NCI-H2081 treated with DMSO at 0.1 percent for 48 hours (cell line): ENCODE results near the gene HAUS8.

Experiments
- DNase-seq: peaks from one replicate; lab custom pipeline; 2025; lab: John Stamatoyannopoulos, UW

The HAUS8 gene

DNA sequence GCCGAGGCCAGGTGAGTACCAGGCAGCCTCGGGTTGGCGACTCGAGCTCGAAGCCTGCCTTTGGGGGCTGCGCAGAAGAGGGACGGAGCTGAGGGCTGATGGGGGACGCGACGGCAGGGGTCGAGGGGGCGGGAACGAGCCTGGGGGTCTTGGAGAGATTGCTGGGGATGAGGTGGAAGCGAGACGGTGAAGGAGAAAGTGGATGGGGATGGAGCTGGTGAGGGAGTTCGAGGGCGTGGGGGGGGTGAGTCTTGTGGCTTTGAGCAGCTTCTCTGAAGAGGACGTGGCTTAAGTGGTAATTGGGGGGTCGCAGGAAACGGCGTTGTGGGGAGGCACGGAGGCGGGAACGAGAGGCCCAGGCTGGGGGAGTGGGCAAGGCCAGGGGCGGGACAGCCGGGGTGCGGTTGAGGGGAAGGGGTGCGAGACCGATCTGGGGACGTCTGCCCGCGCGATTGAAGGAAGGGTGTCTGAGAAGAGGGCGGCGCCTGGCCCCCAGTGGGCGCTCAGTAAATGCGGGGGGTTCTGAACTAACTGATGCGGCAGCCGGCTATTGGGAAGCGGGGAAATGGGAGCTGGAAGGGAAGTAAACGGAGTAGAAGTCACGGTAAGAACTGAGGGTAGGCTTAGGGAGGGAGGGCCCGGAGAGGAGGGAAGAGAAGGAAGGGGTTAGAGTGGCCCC, 751 bp upstream of the HAUS8 start:
- no peak for DNase-seq

DNA sequence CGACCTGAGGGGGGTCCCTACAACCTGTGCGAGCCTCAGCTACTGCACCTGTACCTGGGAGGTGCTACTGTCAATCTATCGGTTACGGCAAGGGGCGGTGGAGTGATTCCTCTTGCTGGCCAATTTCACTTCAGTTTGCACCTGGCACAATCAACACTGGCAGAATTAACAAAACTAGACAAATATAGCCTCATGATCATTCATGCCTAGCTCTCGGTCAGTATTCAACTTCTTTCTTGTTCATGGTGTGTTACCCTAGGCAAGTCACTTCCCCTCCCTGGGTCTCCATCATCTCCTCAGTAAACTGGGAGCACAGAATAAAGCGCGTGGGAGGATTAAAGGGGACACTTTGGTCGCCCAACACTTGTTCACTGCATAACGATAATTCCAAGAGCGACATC, 618 bp downstream of the HAUS8 start:
- DNase-seq, result no peak

DNA sequence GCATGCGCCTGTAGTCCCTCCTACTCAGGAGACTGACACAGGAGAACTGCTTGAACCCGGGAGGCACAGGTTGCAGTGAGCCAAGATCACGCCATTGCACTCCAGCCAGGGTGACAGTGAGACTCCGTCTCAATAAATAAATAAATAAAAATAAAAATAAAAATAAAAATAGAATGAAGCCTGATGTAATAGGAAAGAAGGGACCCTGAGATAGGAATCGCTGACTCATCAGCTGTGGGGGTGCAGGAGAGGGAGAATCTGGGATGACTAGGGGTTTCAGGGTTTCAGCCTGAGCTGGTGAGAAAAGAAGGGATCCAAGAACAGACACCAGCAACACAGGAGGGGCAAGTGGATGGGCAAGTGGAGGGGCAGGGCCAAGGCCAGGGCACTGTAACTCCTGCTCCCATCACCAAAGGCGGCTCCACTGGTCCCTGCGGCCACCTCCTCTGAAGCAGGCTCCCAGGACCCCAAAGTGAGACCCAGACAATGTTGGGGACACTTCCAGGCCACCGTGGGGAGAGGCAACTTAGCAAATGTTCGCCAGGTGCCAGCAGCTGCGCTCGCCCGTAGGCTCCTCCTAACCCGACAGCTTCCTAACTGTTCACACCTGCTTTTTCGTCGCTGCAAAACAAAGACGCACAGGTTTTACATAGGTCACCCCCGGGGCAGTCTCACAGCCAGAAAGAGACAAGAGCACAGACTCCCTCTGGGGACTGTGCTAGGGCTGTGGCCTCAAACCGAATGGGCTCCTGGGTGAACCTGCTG, 1.2 kb downstream of the HAUS8 start:
- peak; percentile 36 for DNase-seq

DNA sequence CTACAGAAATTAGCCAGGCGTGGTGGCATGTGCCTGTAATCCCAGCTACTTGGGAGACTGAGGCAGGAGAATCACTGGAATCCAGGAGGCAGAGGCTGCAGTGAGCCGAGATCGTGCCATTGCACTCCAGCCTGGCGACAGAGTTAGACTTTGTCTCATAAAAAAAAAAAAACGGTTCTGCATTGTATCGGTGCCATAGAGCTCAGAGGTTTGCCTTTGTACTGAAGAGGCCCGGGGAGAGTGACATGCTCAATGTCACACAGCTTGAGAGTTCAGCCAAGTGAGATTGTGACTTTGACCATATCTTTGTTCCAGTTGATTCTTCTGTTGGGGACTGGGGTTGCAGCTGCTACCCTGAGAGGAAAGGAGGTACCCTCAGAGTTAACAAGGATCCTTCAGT, 4.3 kb downstream of the HAUS8 start:
- DNase-seq, result no peak

DNA sequence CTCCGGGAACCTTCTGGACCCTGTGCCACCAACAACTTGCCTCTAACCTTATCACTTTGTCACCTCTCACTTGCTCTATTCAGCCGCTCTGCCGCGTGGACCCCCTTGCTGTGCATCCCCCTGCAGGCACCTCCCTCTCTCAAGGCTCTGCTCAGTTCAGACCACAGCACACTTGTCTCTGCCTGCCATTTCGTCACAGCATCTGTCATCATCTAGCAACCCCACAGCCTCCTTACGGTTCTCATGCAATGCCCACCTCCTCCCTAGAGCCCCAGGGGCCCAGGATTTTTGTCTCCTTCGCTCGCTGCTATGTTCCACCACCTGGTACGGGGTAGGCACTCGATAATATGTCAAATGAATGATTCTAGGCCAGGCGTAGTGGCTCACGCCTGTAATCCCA, 4.8 kb downstream of the HAUS8 start:
- no peak for DNase-seq

DNA sequence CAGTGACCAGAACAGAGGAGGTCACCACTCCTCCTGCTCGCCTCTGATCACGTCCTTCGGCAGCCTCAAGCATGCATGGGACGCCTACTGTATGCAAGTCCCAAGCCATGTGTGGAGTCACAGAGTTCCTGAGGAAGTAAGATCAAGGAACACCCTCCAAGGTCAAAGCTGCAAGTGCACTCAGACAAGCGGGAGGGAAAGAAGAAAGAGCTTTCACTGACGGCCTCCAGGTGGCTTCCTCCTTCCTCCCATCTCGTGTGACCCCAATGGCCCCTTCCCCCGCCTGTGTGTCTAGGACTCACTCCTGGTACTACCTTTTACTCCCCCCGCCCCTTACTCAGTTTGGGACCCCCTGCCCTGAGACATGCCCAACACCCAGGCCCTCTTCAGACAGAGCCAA, 6.1 kb downstream of the HAUS8 start:
- DNase-seq, result no peak

DNA sequence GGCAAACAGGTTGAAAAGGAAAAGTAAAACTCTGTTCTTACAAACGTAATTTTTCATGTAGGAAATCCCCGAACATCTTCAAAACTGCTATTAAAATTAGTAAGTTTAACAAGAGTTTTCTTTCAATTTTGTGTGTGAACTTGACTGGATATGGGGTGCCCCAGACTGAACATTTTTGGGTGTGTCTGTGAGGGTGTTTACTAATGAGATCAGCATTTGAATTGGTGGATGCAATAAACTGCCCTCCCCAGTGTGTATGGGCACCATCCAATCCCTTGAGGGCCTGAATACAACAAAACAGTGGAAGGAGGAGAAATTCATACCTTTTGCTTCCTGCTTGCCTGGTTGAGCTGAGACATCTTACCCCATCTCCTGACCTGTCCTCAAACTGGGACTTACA, 11.8 kb downstream of the HAUS8 start:
- DNase-seq, result no peak

DNA sequence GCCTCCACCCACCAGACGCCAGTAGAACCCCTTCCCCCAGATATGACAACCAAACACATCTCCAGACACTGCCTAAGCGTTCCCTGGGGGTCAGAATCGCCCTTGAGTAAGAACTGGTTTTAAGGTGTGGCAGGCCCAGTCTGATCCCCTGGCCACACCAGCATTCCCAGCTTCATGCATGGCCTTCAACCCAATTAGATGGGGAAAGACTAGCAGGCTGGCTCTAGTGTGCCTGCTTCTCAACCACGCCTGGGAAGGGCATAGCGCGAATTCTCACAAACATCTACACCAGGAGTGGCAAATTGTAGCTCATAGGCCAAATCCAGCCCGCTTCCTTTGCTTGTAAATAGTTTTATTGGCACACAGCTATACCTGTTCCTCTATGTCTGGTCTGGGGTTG, 13.6 kb downstream of the HAUS8 start:
- DNase-seq, result no peak

DNA sequence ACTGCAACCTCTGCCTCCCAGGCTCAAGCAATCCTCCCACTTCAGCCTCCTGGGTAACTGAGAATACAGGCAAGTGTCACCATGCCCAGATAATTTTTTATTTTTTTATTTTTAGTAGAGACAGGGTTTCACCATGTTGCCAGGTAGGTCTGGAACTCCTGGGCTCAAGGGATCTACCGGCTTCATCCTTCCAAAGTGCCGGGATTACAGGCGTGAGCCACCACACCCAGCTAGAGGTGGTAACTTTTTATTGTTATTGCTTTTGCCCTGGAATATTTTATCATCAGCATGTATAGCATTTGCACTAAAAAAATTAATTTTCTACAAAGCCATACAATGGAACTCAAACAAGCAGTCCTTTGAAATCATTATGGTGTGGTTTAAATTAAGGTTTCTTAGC, 14.0 kb downstream of the HAUS8 start:
- no peak for DNase-seq

DNA sequence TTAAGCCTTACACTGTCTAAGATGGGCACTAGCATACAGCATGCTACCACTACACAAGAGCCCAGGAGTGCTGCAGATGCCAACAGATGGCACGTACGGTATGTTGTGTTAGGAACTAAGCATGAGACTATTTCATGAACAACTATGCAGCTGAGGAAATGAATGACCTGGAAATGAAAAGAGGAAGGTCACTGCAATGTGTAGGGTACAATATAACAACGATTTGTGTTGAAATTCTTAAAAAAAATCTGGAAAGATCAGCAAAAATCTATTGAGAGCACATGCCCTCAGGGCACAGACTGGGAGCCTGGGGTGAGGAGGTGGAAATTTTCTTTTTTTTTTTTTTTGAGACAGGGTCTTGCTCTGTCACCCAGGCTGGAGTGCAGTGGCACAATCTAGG, 14.4 kb downstream of the HAUS8 start:
- no peak for DNase-seq

DNA sequence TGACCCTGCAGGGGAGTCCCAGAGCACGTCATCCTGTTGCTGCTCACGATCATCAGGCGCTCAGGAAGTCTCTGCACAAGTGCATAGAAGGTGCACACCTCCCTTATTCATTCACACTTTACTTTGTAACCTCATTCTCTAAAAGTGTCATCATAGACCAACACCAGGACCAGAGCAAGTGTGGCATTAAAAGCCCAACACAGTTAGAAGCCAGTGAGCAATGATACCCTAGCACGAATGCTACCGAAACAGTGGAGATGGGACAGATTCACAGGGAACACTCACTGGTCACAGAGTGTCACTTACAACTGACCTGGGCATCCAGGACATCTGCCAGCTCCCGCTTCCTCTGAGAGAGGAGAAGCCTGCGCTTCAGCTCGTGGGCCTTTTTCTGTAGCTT, 17.0 kb downstream of the HAUS8 start:
- DNase-seq, result no peak

DNA sequence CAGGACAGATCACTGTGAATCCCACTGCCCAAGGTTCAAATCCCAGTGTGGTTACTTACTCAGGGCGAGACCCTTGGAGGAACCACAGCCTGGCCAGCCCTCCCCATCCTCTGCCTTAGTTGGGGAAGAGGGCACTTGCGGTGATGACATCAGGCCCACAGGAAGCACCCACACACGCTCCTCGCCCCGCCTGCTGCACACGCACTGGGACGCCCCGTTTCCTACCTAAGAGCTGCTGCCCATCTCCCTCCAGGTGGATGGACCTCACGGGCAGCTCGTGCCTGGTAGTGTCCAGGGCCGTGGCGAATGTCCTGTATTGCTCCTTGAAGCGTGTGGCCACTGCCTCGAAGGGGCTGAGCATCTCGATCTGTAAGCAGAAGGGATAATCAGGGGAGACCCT, 19.6 kb downstream of the HAUS8 start:
- no peak for DNase-seq

DNA sequence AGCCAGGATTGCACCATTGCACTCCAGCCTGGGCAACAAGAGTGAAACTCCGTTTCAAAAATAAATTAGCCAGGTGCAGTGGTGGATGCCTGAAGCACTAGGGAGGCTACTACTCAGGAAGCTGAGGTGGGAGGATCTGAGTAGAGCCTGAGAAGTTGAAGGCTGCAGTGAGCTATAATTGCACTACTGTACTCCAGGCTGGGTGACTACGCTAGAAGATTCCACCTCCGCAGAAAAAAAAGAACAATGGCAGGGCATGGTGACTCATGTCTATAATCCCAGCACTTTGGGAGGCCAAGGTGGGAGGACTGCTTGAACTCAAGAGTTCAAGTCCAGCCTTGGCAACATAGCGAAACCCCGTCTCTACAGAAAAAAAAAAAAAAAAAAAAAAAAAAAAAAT, 20.5 kb downstream of the HAUS8 start:
- DNase-seq, result no peak

DNA sequence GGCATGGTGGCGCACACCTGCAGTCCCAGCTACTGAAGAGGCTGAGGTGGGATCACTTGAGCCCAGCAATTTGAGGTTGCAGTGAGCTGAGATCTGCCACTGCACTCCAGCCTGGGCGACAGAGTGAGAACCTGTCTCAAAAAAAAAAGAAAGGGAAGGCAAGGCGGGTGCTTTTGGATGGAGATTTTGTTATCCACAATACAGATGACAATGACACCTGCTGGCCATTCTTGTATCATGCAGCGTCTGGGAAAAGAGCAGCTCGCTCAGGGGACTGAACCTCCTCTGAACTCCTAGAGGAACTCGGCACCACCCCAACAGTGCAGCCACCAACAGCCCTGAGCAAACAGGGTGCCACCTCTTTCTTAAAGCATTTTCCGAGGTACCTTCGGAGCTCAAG, 22.8 kb downstream of the HAUS8 start:
- DNase-seq, result no peak

DNA sequence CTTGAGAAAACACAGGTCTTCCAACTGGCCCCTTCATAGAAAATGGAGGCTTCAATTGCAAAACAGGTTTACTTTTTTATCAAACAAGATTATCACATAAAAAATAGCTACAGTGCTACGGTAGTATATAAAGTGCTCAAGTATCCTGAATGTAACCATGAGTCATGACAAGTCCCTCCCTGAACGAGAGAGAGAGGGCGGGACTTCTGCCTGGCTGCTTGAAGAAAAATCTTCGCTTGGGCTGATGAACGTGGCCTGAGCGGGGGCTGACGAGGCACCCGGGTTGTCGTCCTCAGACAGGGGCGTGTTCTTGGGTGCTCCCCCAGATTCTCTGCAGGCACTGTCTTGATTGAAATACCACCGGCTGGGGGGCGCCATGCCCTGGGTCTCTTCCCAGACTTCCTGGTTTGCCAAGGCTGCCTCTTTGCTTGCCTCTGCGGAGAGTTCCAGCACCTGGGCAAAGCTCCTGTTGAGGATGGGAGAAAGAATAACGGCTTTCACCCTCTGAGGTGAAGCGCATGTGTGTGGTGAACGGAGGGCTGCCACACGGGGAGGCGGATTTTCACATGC, 25.5 kb downstream of the HAUS8 start:
- DNase-seq, result no peak

DNA sequence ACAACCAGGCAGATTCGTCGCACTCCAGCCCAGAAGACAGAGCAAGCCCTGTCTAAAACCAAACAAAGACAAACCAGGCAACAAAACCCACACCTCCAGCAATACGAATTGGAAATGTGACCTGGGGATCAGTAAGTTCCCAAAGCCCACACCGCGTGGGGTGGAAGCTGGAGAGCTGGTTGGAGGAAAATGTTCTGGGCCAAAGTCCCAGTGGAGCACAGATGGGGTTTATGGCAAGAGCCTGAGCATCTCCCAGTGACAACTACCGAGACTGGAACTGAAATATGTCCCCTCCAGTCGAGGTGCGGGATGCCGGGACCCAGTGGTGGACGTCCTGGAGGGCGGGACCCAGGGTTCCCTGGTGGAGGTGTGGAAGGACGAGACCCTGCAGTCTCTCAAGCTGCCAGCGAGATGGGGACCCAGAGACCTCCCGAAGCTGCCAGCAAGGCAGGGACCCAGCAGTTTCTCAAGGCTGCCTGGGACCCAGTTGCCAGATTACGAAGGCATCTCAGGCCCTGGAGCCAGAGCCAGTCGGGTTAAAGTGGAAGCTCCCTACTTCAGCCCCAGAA, 26.3 kb downstream of the HAUS8 start:
- no peak for DNase-seq

DNA sequence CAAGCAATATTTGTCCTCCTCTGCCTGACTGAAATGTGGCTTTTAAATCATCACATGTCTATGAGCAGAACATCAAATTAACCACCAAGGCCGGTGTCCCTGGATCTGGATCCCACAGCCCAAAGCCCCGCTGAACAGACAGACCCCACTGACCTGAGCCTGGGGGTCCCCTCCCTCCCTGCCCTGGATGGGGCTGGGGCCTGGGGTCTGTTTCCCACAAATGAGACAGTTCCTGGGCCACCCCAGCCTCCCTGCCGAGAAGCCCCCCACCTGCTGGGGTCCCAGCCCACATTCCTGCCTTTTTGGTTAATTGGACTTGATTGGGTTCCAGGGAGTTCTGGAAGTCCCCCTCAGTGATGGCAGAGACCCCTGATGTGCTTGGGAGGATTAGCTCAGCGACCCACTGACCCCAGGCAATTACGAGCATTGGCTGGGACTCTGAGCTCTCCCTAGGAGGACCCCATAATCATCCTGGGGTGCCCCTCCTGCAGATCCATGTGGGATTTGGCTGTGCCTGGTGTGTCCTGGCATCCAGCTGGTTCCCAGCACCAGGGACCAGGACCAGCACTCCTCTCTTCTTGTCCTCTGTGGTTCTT, 29.2 kb downstream of the HAUS8 start:
- no peak for DNase-seq

DNA sequence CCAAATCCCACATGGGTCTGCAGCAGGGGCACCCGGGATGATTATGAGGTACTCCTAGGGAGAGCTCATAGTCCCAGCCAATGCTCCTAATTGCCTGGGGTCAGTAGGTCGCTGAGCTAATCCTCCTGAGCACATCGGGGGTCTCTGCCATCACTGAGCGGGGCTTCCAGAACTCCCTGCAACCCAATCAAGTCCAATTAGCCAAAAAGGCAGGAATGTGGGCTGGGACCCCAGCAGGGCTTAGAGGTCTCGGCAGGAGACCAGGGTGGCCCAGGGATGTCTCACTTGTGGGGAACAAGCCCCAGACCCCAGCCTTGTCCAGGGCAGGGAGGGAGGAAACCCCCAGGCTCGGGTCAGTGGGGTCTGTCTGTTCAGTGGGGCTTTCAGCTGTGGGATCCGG, 31.5 kb downstream of the HAUS8 start:
- DNase-seq, result no peak

DNA sequence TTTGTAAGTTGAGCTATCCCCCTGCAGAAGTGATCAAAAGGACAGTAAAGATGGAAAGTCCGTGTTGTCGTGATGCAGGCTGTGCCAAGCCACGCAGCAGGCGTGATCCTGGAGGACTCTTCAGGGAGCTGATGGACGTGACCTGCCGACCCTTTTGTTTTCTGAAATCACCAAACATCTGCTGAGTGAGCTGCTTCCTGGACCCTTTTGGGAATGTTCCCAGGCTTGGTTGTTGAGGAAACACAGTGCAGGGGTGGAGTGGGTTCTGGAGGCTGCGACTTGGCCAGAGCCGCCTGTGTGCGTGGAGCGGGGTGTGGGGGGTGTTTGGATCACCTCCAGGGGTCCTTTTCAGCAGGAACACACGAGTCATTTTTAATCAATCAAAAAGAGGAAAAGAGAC, 33.3 kb downstream of the HAUS8 start:
- no peak for DNase-seq

DNA sequence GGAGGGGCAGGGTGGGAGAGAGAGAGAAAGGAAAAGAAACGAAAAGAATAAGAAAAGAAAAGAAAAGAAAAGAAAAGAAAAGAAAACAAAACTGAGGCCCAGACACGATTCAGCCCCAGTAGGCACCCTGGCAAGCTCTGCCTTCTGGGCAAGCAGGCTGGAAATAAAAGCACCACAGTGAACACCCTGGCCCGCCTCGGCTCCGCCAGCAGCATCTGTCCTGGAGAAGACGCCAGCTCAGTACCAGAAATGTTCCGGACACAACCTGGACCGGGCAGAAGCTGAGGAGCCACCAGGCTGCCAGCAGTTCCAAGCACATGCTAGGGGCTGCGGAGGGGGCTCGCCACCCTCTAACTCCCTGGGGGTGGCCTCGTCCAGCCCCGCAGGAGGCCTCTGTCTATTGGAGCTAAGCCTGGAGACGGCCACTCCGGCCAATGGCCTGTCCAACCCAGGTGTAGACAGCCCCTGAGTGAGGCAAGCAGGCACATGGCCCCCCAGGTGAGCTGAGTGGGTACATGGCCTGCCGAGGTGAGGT, 37.2 kb downstream of the HAUS8 start:
- DNase-seq, result no peak

DNA sequence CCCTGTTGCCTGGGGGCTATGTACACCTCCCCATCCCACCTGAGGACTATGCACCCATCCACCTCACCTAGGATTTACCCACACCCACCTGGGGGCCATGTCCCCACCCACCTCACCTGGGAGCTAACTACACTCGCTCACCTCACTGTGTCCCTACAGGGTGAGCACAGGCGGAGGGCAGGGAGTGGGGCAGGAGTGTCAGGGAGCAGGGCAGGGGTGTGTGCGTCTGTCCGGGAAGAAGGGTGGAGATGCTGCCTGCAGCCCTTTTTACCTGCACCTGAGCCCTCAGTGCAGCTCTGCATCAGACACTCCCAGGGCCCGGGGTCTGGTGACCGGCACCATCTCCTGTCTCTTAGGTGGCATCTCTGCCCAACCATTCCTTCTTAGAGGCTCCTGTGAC, 38.1 kb downstream of the HAUS8 start:
- DNase-seq, result no peak

DNA sequence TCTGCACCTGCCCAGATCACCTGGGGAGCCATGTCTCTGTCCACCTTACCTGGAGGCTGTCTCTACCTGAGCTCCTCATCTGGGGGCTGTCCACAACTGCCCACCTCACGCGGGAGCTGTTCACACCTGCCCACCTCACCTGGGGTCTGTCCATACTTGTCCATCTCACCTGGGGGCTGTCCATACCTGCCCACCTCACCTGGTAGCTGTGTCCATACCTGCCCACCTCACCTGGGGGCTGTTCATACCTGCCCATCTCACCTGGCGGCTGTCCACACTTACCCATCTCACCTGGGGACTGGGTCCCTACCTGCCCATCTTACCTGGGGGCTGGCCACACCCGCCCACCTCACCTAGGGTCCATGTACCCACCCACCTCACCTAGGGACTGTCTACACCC, 38.6 kb downstream of the HAUS8 start:
- DNase-seq, result no peak
